Astrocyte of the spinal cord (primary cell): ENCODE measurements around the gene FAT1.

ENCODE experiments used
- DNase-seq: peaks from one replicate; pipeline ENCODE4 v3.0.0; 2011; ENCODE audit warnings: low read depth, low spot score
- H3K4me3 ChIP-seq: 2 replicates; pipeline ENCODE4 v1.5.1; 2011; ENCODE audit warnings: low read depth, mild to moderate bottlenecking, low read length, moderate library complexity
- in situ Hi-C: cut with HindIII; loops from 2 replicates; pipeline ENCODE4 v1.10.0; 2017; ENCODE audit warnings: low sequenced_read_pairs
- TF ChIP-seq, protein P1 (sequence below): IDR thresholded peaks from 2 replicates; pipeline ENCODE4 v1.5.1; 2012; ENCODE audit warnings: low read depth, mild to moderate bottlenecking, low read length, inconsistent platforms

Gene FAT1

GRCh38 chr4:186739317-186739716, 15.7 kb upstream of the FAT1 start:
- TF ChIP-seq, protein P1, sequence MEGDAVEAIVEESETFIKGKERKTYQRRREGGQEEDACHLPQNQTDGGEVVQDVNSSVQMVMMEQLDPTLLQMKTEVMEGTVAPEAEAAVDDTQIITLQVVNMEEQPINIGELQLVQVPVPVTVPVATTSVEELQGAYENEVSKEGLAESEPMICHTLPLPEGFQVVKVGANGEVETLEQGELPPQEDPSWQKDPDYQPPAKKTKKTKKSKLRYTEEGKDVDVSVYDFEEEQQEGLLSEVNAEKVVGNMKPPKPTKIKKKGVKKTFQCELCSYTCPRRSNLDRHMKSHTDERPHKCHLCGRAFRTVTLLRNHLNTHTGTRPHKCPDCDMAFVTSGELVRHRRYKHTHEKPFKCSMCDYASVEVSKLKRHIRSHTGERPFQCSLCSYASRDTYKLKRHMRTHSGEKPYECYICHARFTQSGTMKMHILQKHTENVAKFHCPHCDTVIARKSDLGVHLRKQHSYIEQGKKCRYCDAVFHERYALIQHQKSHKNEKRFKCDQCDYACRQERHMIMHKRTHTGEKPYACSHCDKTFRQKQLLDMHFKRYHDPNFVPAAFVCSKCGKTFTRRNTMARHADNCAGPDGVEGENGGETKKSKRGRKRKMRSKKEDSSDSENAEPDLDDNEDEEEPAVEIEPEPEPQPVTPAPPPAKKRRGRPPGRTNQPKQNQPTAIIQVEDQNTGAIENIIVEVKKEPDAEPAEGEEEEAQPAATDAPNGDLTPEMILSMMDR: no peak
- DNase-seq: no peak
- in situ Hi-C loops: no loop called here
- H3K4me3 ChIP-seq: no peak overlapping the region

DNA sequence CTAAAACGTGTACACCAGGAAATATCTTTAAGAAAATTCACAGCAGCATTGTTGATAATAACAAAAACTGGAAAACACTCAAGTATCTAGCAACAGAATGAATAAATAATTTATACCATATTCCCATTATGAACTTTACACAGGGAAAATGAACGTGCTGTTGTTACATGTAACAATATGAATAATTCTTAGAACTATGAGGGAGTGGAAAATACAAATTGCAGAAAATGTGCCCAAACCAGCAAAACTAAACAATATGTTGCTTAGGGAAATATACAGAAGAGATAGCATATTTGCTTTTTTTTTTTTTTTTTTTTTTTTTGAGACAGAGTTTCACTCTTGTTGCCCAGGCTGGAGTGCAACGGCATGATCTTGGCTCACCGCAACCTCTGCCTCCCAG, 14.8 kb upstream of the FAT1 start:
- in situ Hi-C loops: no loop called here
- TF ChIP-seq, protein P1: no peak
- DNase-seq: no peak
- H3K4me3 ChIP-seq: no peak overlapping the region

GRCh38 chr4:186737427-186737826, 13.8 kb upstream of the FAT1 start:
- TF ChIP-seq, protein P1: no peak
- H3K4me3 ChIP-seq: no peak overlapping the region
- no peak for DNase-seq
- in situ Hi-C loops: no loop called here

DNA sequence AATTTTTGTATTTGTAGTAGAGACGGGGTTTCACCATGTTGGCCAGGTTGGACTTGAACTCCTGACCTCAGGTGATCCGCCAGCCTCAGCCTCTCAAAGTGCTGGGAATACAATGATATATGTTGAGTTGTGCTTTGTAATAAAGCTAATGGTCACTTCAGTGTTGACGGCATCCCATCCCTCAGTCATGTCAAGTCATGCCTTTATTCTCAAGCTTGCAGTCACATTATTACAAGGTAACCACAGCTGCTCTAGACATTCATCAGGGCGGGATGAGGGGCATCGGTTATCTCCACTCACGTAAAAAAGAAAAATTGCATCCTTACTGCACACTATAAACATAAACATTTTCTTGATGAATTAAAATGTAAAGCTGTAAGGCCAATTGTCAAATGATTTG, 12.8 kb upstream of the FAT1 start:
- no peak overlapping the region for H3K4me3 ChIP-seq
- TF ChIP-seq, protein P1: no peak
- no peak for DNase-seq
- in situ Hi-C loops: no loop called here

GRCh38 chr4:186734251-186734650, 10.6 kb upstream of the FAT1 start:
- TF ChIP-seq, protein P1: no peak
- H3K4me3 ChIP-seq: no peak overlapping the region
- DNase-seq: no peak
- in situ Hi-C loops: no loop called here

GRCh38 chr4:186733778-186734177, 10.1 kb upstream of the FAT1 start:
- H3K4me3 ChIP-seq: no peak overlapping the region
- in situ Hi-C loops: no loop called here
- DNase-seq: no peak
- TF ChIP-seq, protein P1: no peak

DNA sequence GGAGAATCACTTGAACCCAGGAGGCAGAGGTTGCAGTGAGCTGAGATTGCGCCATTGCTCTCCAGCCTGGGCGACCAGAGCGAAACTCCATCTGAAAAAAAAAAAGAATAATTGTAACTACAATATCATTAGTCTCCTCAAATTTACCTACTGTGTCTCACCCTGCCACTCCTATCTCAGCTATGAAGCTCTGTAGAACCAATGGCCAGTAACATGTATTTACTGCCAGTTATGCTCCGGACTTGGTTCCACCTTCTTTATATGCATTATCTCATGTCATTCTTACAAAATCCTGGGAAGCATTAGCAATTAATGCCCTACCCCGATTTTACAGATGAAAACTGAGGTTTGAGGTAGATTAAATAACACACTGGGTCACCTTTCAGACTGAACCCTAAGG, 7.0 kb upstream of the FAT1 start:
- TF ChIP-seq, protein P1: no peak
- in situ Hi-C loops: no loop called here
- DNase-seq: no peak
- no peak overlapping the region for H3K4me3 ChIP-seq
